Skeletal muscle satellite cell (primary cell): ENCODE results near the gene MBOAT2.

Experiments
- H3K27me3 ChIP-seq: 2 replicates; pipeline ENCODE4 v1.7.0; 2013; ENCODE audit warnings: low read length; ENCODE audit not compliant: control insufficient read depth, insufficient read depth
- H3K36me3 ChIP-seq: 2 replicates; pipeline ENCODE4 v1.7.0; 2013; ENCODE audit warnings: mild to moderate bottlenecking, control low read depth, low read length; ENCODE audit not compliant: insufficient read depth
- H3K4me1 ChIP-seq: 2 replicates; pipeline ENCODE4 v1.7.0; 2013; ENCODE audit warnings: low read length; ENCODE audit not compliant: control insufficient read depth, insufficient read depth
- H3K4me2 ChIP-seq: 2 replicates; pipeline ENCODE4 v1.7.0; 2013; ENCODE audit warnings: mild to moderate bottlenecking, low read length
- H3K4me3 ChIP-seq: 2 replicates; pipeline ENCODE4 v1.7.0; 2013; ENCODE audit warnings: low read length
- H3K9ac ChIP-seq: 2 replicates; pipeline ENCODE4 v1.7.0; 2013; ENCODE audit warnings: mild to moderate bottlenecking, low read depth, low read length, moderate library complexity
- H3K9me3 ChIP-seq: replicated peaks from 2 replicates; pipeline ENCODE4 v1.7.0; 2013; ENCODE audit warnings: mild to moderate bottlenecking, control low read depth, low read length

Gene MBOAT2

GRCh38 chr2:8987410-8987809 lies 16.1 kb downstream of the MBOAT2 start:
- H3K27me3 ChIP-seq: no peaks in the 10 kb centered on the region
- no peak overlapping the region for H3K4me3 ChIP-seq
- H3K9me3 ChIP-seq: no peaks in the 10 kb centered on the region
- H3K9ac ChIP-seq: no peak overlapping the region
- H3K36me3 ChIP-seq: no peaks in the 10 kb centered on the region
- H3K4me2 ChIP-seq: peak overlapping the region; percentile 29
- peaks cover 52% of the 10 kb centered on the region for H3K4me1 ChIP-seq

GRCh38 chr2:8986327-8986976 lies 17.0 kb downstream of the MBOAT2 start:
- H3K9ac ChIP-seq: no peak overlapping the region
- no peaks in the 10 kb centered on the region for H3K9me3 ChIP-seq
- H3K36me3 ChIP-seq: no peaks in the 10 kb centered on the region
- no peaks in the 10 kb centered on the region for H3K27me3 ChIP-seq
- no peak overlapping the region for H3K4me2 ChIP-seq
- peaks cover 52% of the 10 kb centered on the region for H3K4me1 ChIP-seq
- no peak overlapping the region for H3K4me3 ChIP-seq

GRCh38 chr2:8985561-8986326 lies 17.7 kb downstream of the MBOAT2 start:
- H3K36me3 ChIP-seq: no peaks in the 10 kb centered on the region
- no peak overlapping the region for H3K9ac ChIP-seq
- H3K27me3 ChIP-seq: no peaks in the 10 kb centered on the region
- no peaks in the 10 kb centered on the region for H3K9me3 ChIP-seq
- peaks cover 52% of the 10 kb centered on the region for H3K4me1 ChIP-seq
- peak overlapping the region; percentile 25 for H3K4me2 ChIP-seq
- H3K4me3 ChIP-seq: no peak overlapping the region

GRCh38 chr2:8984855-8985254 lies 18.6 kb downstream of the MBOAT2 start:
- no peak overlapping the region for H3K9ac ChIP-seq
- H3K4me1 ChIP-seq: peaks cover 51% of the 10 kb centered on the region
- H3K4me3 ChIP-seq: no peak overlapping the region
- H3K27me3 ChIP-seq: no peaks in the 10 kb centered on the region
- no peaks in the 10 kb centered on the region for H3K36me3 ChIP-seq
- no peaks in the 10 kb centered on the region for H3K9me3 ChIP-seq
- no peak overlapping the region for H3K4me2 ChIP-seq

GRCh38 chr2:8984157-8984556 lies 19.3 kb downstream of the MBOAT2 start:
- H3K36me3 ChIP-seq: no peaks in the 10 kb centered on the region
- peak overlapping the region; percentile 35 for H3K4me2 ChIP-seq
- H3K4me1 ChIP-seq: peaks cover 50% of the 10 kb centered on the region
- H3K9ac ChIP-seq: no peak overlapping the region
- no peaks in the 10 kb centered on the region for H3K9me3 ChIP-seq
- H3K27me3 ChIP-seq: no peaks in the 10 kb centered on the region
- no peak overlapping the region for H3K4me3 ChIP-seq

- Histone ChIP-seq H3K27me3 (no peaks in the 10 kb centered on the region), H3K4me1 (peaks cover 50% of the 10 kb centered on the region), H3K9ac (no peak overlapping the region), H3K9me3 (no peaks in the 10 kb centered on the region), H3K4me3 (no peak overlapping the region), H3K36me3 (no peaks in the 10 kb centered on the region), H3K4me2 (no peak overlapping the region)
Observed at GRCh38 chr2:8983571-8983970, 19.9 kb downstream of the MBOAT2 start.

GRCh38 chr2:8981876-8982275 lies 21.6 kb downstream of the MBOAT2 start:
- no peaks in the 10 kb centered on the region for H3K27me3 ChIP-seq

GRCh38 chr2:8980096-8980495 lies 23.4 kb downstream of the MBOAT2 start:
- no peak overlapping the region for H3K4me3 ChIP-seq
- no peak overlapping the region for H3K9ac ChIP-seq
- H3K4me2 ChIP-seq: no peak overlapping the region
- H3K27me3 ChIP-seq: no peaks in the 10 kb centered on the region
- peaks cover 20% of the 10 kb centered on the region for H3K4me1 ChIP-seq
- H3K9me3 ChIP-seq: no peaks in the 10 kb centered on the region
- no peaks in the 10 kb centered on the region for H3K36me3 ChIP-seq

More at GRCh38 chr2:8981876-8982275, 21.6 kb downstream of the MBOAT2 start:
- Histone ChIP-seq H3K9me3 (no peaks in the 10 kb centered on the region), H3K36me3 (no peaks in the 10 kb centered on the region), H3K4me3 (no peak overlapping the region), H3K4me2 (no peak overlapping the region), H3K9ac (no peak overlapping the region), H3K4me1 (peaks cover 38% of the 10 kb centered on the region)

GRCh38 chr2:8977758-8978157 lies 25.7 kb downstream of the MBOAT2 start:
- Histone ChIP-seq H3K36me3 (no peaks in the 10 kb centered on the region), H3K4me2 (no peak overlapping the region), H3K9me3 (no peaks in the 10 kb centered on the region), H3K9ac (no peak overlapping the region), H3K4me3 (no peak overlapping the region), H3K4me1 (no peaks in the 10 kb centered on the region), H3K27me3 (no peaks in the 10 kb centered on the region)

GRCh38 chr2:8976442-8977259 lies 26.8 kb downstream of the MBOAT2 start:
- Histone ChIP-seq H3K4me2 (no peak overlapping the region), H3K9me3 (no peaks in the 10 kb centered on the region), H3K36me3 (no peaks in the 10 kb centered on the region), H3K4me1 (no peaks in the 10 kb centered on the region), H3K27me3 (no peaks in the 10 kb centered on the region), H3K9ac (no peak overlapping the region), H3K4me3 (no peak overlapping the region)

- Histone ChIP-seq H3K4me3 (no peak overlapping the region), H3K9ac (no peak overlapping the region), H3K27me3 (no peaks in the 10 kb centered on the region), H3K4me2 (no peak overlapping the region), H3K36me3 (no peaks in the 10 kb centered on the region), H3K4me1 (no peaks in the 10 kb centered on the region), H3K9me3 (no peaks in the 10 kb centered on the region)
Observed at GRCh38 chr2:8974016-8974415, 29.5 kb downstream of the MBOAT2 start.
